Measurements from ENCODE around the gene DRC3. TPM values are rescaled to one million over a fixed set of nuclear protein-coding genes. Genes with fewer than 3 reads are reported as not detected.

Gene DRC3
- total and polyA plus RNA-seq, 2 donors (not counting 3 experiments of a cell fraction or from before 2014, with no cell fraction given), result 1.6 to 2.9 TPM

DNA sequence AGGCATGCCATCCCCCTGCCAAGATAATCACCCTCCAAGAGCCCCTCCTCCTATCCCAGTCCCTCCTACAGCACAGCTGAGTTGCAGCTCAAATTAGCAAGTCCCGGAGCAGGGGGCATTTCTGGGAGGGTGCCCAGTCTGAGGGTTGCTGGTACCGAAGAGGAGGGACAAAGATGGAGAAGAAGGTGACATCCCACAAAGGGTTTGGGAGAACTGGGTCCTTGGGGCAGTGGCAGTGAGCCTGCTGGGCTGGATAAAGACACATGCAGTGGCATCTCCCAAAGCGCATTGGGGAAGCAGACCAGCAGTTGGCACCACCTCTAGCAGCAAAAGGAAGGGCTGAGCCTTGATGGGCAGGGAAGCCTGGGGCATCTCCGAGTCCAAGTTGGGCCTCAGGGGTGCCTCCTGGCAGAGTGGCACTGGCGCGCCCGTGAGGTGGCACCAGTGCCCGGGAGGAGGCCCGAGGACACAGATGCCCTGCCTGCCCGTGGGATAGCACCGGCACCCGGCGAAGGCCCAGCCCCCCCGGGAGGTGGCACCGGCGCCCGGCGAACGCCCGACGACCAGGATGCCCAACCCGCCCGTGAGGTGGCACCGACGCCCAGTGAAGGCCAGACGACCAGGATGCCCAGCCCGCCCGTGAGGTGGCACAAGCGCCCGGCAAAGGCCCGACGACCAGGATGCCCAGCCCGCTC is 1.1 kb upstream of the DRC3 start:
- intact Hi-C loops (cut with micrococcal nuclease), result loop anchor here (1.0 to 2.0 kb wide), 5 partner anchors 13 to 80 kb away; partner anchors contain the start of genes ATPAF2 and GID4

More for the DNA sequence above, 1.1 kb upstream of the DRC3 start:
- no peak for FAIRE-seq
- H3K9ac ChIP-seq (replicated peaks; ENCODE audit: extremely low read depth, insufficient read depth, low read length), result peak overlapping the region; percentile 83
- peak overlapping the region; percentile 42 for H3K27ac ChIP-seq (ENCODE audit: insufficient read depth, low read depth, low read length)
- peaks cover 17% of the 10 kb centered on the region for H3K4me1 ChIP-seq (ENCODE audit: control insufficient read depth, extremely low read depth, insufficient read depth, low read length)
- peak overlapping the region; percentile 77 for H2AFZ ChIP-seq (ENCODE audit: low read depth, low read length)
- peak; percentile 21 for DNase-seq (ENCODE audit: low read depth, low spot score)
- dilution Hi-C loops (cut with MboI; ENCODE audit: extremely low pct_ligation_motif_present, low sequenced_read_pairs), result no loop called here
- TF ChIP-seq FOS (IDR thresholded peaks at IDR 0.05; ENCODE audit: borderline replicate concordance, insufficient read depth, low read length), result no peak
- TF ChIP-seq, protein P1, sequence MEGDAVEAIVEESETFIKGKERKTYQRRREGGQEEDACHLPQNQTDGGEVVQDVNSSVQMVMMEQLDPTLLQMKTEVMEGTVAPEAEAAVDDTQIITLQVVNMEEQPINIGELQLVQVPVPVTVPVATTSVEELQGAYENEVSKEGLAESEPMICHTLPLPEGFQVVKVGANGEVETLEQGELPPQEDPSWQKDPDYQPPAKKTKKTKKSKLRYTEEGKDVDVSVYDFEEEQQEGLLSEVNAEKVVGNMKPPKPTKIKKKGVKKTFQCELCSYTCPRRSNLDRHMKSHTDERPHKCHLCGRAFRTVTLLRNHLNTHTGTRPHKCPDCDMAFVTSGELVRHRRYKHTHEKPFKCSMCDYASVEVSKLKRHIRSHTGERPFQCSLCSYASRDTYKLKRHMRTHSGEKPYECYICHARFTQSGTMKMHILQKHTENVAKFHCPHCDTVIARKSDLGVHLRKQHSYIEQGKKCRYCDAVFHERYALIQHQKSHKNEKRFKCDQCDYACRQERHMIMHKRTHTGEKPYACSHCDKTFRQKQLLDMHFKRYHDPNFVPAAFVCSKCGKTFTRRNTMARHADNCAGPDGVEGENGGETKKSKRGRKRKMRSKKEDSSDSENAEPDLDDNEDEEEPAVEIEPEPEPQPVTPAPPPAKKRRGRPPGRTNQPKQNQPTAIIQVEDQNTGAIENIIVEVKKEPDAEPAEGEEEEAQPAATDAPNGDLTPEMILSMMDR (IDR thresholded peaks at IDR 0.05; ENCODE audit: extremely low read depth in 1 of 2, insufficient read depth in 1 of 2, low read depth in 1 of 2, low read length in 2 of 2), result no peak
- TF ChIP-seq GATA2 (IDR thresholded peaks at IDR 0.05; ENCODE audit: insufficient read depth, insufficient read length, low read depth, low read length), result no peak
- no peak for TF ChIP-seq POLR2A (IDR thresholded peaks at IDR 0.05; ENCODE audit: low read depth, low read length)
- no peak for TF ChIP-seq MYC (IDR thresholded peaks at IDR 0.05; ENCODE audit: low read depth, low read length)
- no peak for TF ChIP-seq EZH2 (IDR thresholded peaks at IDR 0.05; ENCODE audit: borderline replicate concordance, low read depth, low read length, severe bottlenecking)
- no peak for TF ChIP-seq JUN (IDR thresholded peaks at IDR 0.05; ENCODE audit: borderline replicate concordance, insufficient read depth, insufficient read length, low read depth)
- TF ChIP-seq POLR2AphosphoS5 (IDR thresholded peaks at IDR 0.05; ENCODE audit: insufficient read depth, low read depth, low read length), result no peak
- TF ChIP-seq, protein P2, sequence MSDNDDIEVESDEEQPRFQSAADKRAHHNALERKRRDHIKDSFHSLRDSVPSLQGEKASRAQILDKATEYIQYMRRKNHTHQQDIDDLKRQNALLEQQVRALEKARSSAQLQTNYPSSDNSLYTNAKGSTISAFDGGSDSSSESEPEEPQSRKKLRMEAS (IDR thresholded peaks at IDR 0.05; ENCODE audit: insufficient read depth, insufficient read length), result no peak
- POLR2A ChIA-PET, result interaction anchor here (1.1 kb wide), 1 partner anchor 52 kb away, joined by 3 read pairs; no protein-coding TSS in a partner anchor
- no TSS peak for BruUV-seq (replicated peaks)
- peak overlapping the region; percentile 70 to 82 (median 79) for H3K4me3 ChIP-seq (replicated peaks in 1 of 3; ENCODE audit: insufficient read depth in 1 of 3, low read depth in 1 of 3, low read length in 3 of 3)
- H3K27me3 ChIP-seq (ENCODE audit: control insufficient read depth in 2 of 2, insufficient read depth in 2 of 2, low read length in 2 of 2), result no peaks in the 10 kb centered on the region
- no peaks in the 10 kb centered on the region for H3K9me3 ChIP-seq (replicated peaks; ENCODE audit: control insufficient read depth, insufficient read depth, low read length)
- peaks cover 22% of the 10 kb centered on the region for H3K79me2 ChIP-seq (ENCODE audit: control insufficient read depth, insufficient read depth, low read length)
- CTCF ChIA-PET, result interaction anchor here (1.0 to 3.0 kb wide), 8 partner anchors 11 to 80 kb away, joined by 4 to 21 read pairs (median 5); no protein-coding TSS in a partner anchor
- H4K20me1 ChIP-seq (replicated peaks; ENCODE audit: control insufficient read depth, extremely low read depth, insufficient read depth, low read length), result peaks cover 3% of the 10 kb centered on the region
- H3K36me3 ChIP-seq (ENCODE audit: control insufficient read depth in 2 of 2, extremely low read depth in 1 of 2, insufficient read depth in 2 of 2, low read length in 2 of 2), result no peaks in the 10 kb centered on the region
- peak overlapping the region; percentile 87 for H3K4me2 ChIP-seq (ENCODE audit: insufficient read depth, low read length)
- H3K9me1 ChIP-seq (replicated peaks; ENCODE audit: control insufficient read depth, extremely low read depth, insufficient read depth, low read length), result no peaks in the 10 kb centered on the region
